HEK293 (cell line): ENCODE data around the gene ZNF555.

Experiments
- CTCF ChIA-PET: fragments of 350-600 bp; formaldehyde crosslinking; extraction: SDS; loops from one replicate; lab custom pipeline; 2021; ENCODE audit warnings: antibody characterized with exemption; lab: Yijun Ruan, JAX
- POLR2A ChIA-PET: fragments of 300-600 bp; formaldehyde crosslinking; extraction: SDS; loops from one replicate; lab custom pipeline; 2020; ENCODE audit warnings: antibody characterized with exemption, inconsistent platforms; lab: Yijun Ruan, JAX
- H3K27ac ChIP-seq: fragments of 200-500 bp; sonication (Bioruptor generic); 2 replicates; pipeline ENCODE4 v1.5.1; 2014; ENCODE audit warnings: low read depth, low read length, control low read depth, inconsistent platforms; ENCODE audit errors: extremely low read depth
- H3K36me3 ChIP-seq, 2 experiments: fragments of 200-500 bp in 1 of 2; sonication (Bioruptor generic) in 1 of 2; 1 replicate in 1 of 2; 2 replicates in 1 of 2; pipeline ENCODE4 v1.5.1; 2014 to 2017; ENCODE audit warnings: inconsistent platforms in 2 of 2, low read length in 2 of 2; ENCODE audit not compliant: control insufficient read depth in 2 of 2, insufficient read depth in 1 of 2
- H3K4me1 ChIP-seq: fragments of 200-500 bp; sonication (Bioruptor generic); 2 replicates; pipeline ENCODE4 v1.5.1; 2014; ENCODE audit warnings: mild to moderate bottlenecking, low read length, inconsistent platforms; ENCODE audit not compliant: control insufficient read depth, insufficient read depth
- H3K4me3 ChIP-seq: 2 replicates; pipeline ENCODE4 v1.5.1; 2011; ENCODE audit warnings: low read depth, mild to moderate bottlenecking, control low read depth, low read length, moderate library complexity
- H3K9me3 ChIP-seq: fragments of 200-500 bp; sonication (Bioruptor generic); 2 replicates; pipeline ENCODE4 v1.5.1; 2014; ENCODE audit warnings: low read depth, low read length, inconsistent platforms; ENCODE audit not compliant: control insufficient read depth, insufficient read depth
- GLIS2 ChIP-seq: fragments of 450-650 bp; formaldehyde crosslinking; IDR thresholded peaks from 2 replicates; pipeline ENCODE4 v1.5.1; 2016; ENCODE audit warnings: missing biosample characterization, missing genetic modification characterization
- SP7 ChIP-seq: fragments of 450-650 bp; formaldehyde crosslinking; IDR thresholded peaks from 2 replicates; pipeline ENCODE4 v1.5.1; 2016; ENCODE audit warnings: missing biosample characterization, missing genetic modification characterization
- TRIM28 ChIP-seq: IDR thresholded peaks from 2 replicates; pipeline ENCODE4 v1.6.1; 2011; ENCODE audit warnings: low read length, control low read depth, borderline replicate concordance
- WT1 ChIP-seq: fragments of 450-650 bp; formaldehyde crosslinking; IDR thresholded peaks from 2 replicates; pipeline ENCODE4 v1.5.1; 2016; ENCODE audit warnings: missing biosample characterization, missing genetic modification characterization
- YY1 ChIP-seq: fragments of 450-650 bp; formaldehyde crosslinking; IDR thresholded peaks from 2 replicates; pipeline ENCODE4 v1.5.1; 2018; ENCODE audit warnings: missing biosample characterization, missing genetic modification characterization
- ZBTB8A ChIP-seq: fragments of 450-650 bp; formaldehyde crosslinking; IDR thresholded peaks from 2 replicates; pipeline ENCODE4 v1.5.1; 2016; ENCODE audit warnings: missing biosample characterization, missing genetic modification characterization
- ZNF112 ChIP-seq: fragments of 450-650 bp; formaldehyde crosslinking; IDR thresholded peaks from 2 replicates; pipeline ENCODE4 v1.5.0; 2017; ENCODE audit warnings: missing biosample characterization, missing genetic modification characterization
- ZNF184 ChIP-seq: fragments of 450-650 bp; IDR thresholded peaks from 2 replicates; pipeline ENCODE4 v1.5.1; 2018; ENCODE audit warnings: missing biosample characterization, mild to moderate bottlenecking, missing genetic modification characterization
- ZNF19 ChIP-seq: fragments of 450-650 bp; formaldehyde crosslinking; IDR thresholded peaks from 2 replicates; pipeline ENCODE4; 2016; ENCODE audit warnings: missing biosample characterization, missing genetic modification characterization, low read depth
- ZNF335 ChIP-seq: fragments of 450-650 bp; formaldehyde crosslinking; conservative IDR thresholded peaks from 2 replicates; pipeline ENCODE4 v1.5.1; 2016; ENCODE audit warnings: missing biosample characterization, missing genetic modification characterization
- ZNF354C ChIP-seq: fragments of 450-650 bp; formaldehyde crosslinking; IDR thresholded peaks from 2 replicates; pipeline ENCODE4 v1.5.1; 2016; ENCODE audit warnings: missing biosample characterization, missing genetic modification characterization, low read depth, borderline replicate concordance
- ZNF404 ChIP-seq: fragments of 450-650 bp; formaldehyde crosslinking; IDR thresholded peaks from 2 replicates; pipeline ENCODE4 v1.5.1; 2017; ENCODE audit warnings: missing biosample characterization, missing genetic modification characterization
- ZNF416 ChIP-seq: fragments of 450-650 bp; formaldehyde crosslinking; IDR thresholded peaks from 2 replicates; pipeline ENCODE4 v1.5.1; 2016; ENCODE audit warnings: missing biosample characterization, missing genetic modification characterization
- ZNF514 ChIP-seq: fragments of 450-650 bp; formaldehyde crosslinking; IDR thresholded peaks from 2 replicates; pipeline ENCODE4 v1.5.1; 2016; ENCODE audit warnings: missing biosample characterization, missing genetic modification characterization
- ZNF626 ChIP-seq: fragments of 450-650 bp; sonication (Bioruptor Pico); formaldehyde crosslinking; IDR thresholded peaks from 2 replicates; pipeline ENCODE4 v1.5.1; 2018; ENCODE audit warnings: missing biosample characterization, missing genetic modification characterization, inconsistent platforms
- ZNF654 ChIP-seq: fragments of 450-650 bp; formaldehyde crosslinking; IDR thresholded peaks from 2 replicates; pipeline ENCODE4 v1.5.1; 2016; ENCODE audit warnings: low read depth, missing biosample characterization, missing genetic modification characterization
- ZNF660 ChIP-seq: fragments of 450-650 bp; IDR thresholded peaks from 2 replicates; pipeline ENCODE4 v1.5.1; 2018; ENCODE audit warnings: missing biosample characterization, mild to moderate bottlenecking, missing genetic modification characterization
- ZNF768 ChIP-seq: fragments of 450-650 bp; formaldehyde crosslinking; IDR thresholded peaks from 2 replicates; pipeline ENCODE4 v1.5.1; 2018; ENCODE audit warnings: missing biosample characterization, mild to moderate bottlenecking, missing genetic modification characterization
- ZNF830 ChIP-seq: fragments of 450-650 bp; IDR thresholded peaks from 2 replicates; pipeline ENCODE4 v1.5.0; 2018; ENCODE audit warnings: missing biosample characterization, missing genetic modification characterization, low read depth, mild to moderate bottlenecking, moderate library complexity
- ZNF843 ChIP-seq: fragments of 450-650 bp; formaldehyde crosslinking; IDR thresholded peaks from 2 replicates; pipeline ENCODE4 v1.5.1; 2016; ENCODE audit warnings: missing biosample characterization, missing genetic modification characterization
- ZSCAN30 ChIP-seq: fragments of 450-650 bp; IDR thresholded peaks from 2 replicates; pipeline ENCODE4 v1.5.1; 2018; ENCODE audit warnings: missing biosample characterization, mild to moderate bottlenecking, missing genetic modification characterization, moderate library complexity
- TF ChIP-seq, protein P1 (sequence below): fragments of 450-650 bp; formaldehyde crosslinking; optimal IDR thresholded peaks from 2 replicates; pipeline ENCODE3; 2016; ENCODE audit warnings: missing biosample characterization, mild to moderate bottlenecking, missing genetic modification characterization
- TF ChIP-seq, protein P2 (sequence below): fragments of 450-650 bp; formaldehyde crosslinking; IDR thresholded peaks from 2 replicates; pipeline ENCODE4 v1.5.1; 2017; ENCODE audit warnings: missing biosample characterization, mild to moderate bottlenecking, missing genetic modification characterization, moderate library complexity
- TF ChIP-seq, protein P3 (sequence below): fragments of 450-650 bp; formaldehyde crosslinking; IDR thresholded peaks from 2 replicates; pipeline ENCODE4 v1.5.1; 2016; ENCODE audit warnings: missing biosample characterization, missing genetic modification characterization
- TF ChIP-seq, protein P4 (sequence below): fragments of 450-650 bp; formaldehyde crosslinking; IDR thresholded peaks from 2 replicates; pipeline ENCODE4 v1.5.1; 2017; ENCODE audit warnings: missing biosample characterization, missing genetic modification characterization
- TF ChIP-seq, protein P5 (sequence below): fragments of 450-650 bp; formaldehyde crosslinking; IDR thresholded peaks from 2 replicates; pipeline ENCODE4 v1.5.1; 2016; ENCODE audit warnings: missing biosample characterization, missing genetic modification characterization
- TF ChIP-seq, protein P6 (sequence below): fragments of 450-650 bp; formaldehyde crosslinking; IDR thresholded peaks from 2 replicates; pipeline ENCODE4 v1.5.1; 2016; ENCODE audit warnings: missing biosample characterization, missing genetic modification characterization

ZNF555 gene

DNA sequence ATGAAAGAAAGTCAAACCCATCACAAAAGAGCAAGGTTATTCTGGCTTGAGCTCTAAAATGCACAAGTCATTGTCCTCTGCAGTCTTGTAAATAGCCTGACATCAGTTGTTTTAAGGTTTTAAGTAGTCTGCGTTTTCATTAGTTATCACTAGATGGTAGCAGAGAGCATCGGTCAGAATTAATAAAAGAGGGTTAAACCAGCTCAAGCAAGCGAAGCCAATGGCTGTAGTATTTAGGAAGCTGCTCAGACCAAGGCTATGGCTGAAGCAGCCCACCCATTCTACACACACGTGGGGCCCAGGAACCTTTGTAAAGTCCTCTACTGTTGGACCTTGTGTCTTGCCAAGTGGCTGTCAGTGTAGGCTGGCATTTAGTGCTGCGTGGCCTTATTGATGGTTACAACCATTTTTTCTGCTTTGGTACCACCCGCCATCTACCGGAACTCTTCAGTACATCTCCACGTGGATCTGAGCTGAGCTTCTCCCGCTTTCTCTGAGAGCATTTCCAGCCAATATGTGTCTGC is 46.2 kb downstream of the ZNF555 start:
- POLR2A ChIA-PET, result interaction anchor here (1.2 kb wide), 2 partner anchors 13 to 63 kb away, joined by 7 to 9 read pairs; partner anchors contain the start of gene ZNF57
- no peaks in the 10 kb centered on the region for H3K9me3 ChIP-seq
- TF ChIP-seq YY1 (peak; percentile 37; the same call in 1 of the 2 replicates), ZNF514 (no peak), ZNF626 (tag by site-specific recombination) (no peak), ZNF335 (tag by site-specific recombination) (no peak), ZBTB8A (tag by site-specific recombination) (no peak), ZNF416 (tag by site-specific recombination) (no peak), ZNF660 (peak; percentile 52; the same call in 1 of the 2 replicates), ZNF19 (tag by site-specific recombination) (no peak), ZNF354C (tag by site-specific recombination) (no peak), ZNF112 (tag by site-specific recombination) (no peak), TRIM28 (0 out of 2 replicates have a peak, but pooled peaks have one; percentile 22), ZNF768 (tag by site-specific recombination) (no peak), ZSCAN30 (tag by site-specific recombination) (no peak), ZNF654 (tag by site-specific recombination) (peak; percentile 74), SP7 (tag by site-specific recombination) (no peak), ZNF843 (tag by site-specific recombination) (no peak), GLIS2 (tag by site-specific recombination) (no peak), ZNF830 (tag by site-specific recombination) (no peak), ZNF404 (tag by site-specific recombination) (no peak), ZNF184 (tag by site-specific recombination) (no peak), WT1 (no peak)
- TF ChIP-seq, protein P1, sequence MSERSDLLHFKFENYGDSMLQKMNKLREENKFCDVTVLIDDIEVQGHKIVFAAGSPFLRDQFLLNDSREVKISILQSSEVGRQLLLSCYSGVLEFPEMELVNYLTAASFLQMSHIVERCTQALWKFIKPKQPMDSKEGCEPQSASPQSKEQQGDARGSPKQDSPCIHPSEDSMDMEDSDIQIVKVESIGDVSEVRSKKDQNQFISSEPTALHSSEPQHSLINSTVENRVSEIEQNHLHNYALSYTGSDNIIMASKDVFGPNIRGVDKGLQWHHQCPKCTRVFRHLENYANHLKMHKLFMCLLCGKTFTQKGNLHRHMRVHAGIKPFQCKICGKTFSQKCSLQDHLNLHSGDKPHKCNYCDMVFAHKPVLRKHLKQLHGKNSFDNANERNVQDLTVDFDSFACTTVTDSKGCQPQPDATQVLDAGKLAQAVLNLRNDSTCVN (tag by site-specific recombination), result no peak
- TF ChIP-seq, protein P2, sequence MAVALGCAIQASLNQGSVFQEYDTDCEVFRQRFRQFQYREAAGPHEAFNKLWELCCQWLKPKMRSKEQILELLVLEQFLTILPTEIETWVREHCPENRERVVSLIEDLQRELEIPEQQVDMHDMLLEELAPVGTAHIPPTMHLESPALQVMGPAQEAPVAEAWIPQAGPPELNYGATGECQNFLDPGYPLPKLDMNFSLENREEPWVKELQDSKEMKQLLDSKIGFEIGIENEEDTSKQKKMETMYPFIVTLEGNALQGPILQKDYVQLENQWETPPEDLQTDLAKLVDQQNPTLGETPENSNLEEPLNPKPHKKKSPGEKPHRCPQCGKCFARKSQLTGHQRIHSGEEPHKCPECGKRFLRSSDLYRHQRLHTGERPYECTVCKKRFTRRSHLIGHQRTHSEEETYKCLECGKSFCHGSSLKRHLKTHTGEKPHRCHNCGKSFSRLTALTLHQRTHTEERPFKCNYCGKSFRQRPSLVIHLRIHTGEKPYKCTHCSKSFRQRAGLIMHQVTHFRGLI, result no peak
- TF ChIP-seq, protein P3, sequence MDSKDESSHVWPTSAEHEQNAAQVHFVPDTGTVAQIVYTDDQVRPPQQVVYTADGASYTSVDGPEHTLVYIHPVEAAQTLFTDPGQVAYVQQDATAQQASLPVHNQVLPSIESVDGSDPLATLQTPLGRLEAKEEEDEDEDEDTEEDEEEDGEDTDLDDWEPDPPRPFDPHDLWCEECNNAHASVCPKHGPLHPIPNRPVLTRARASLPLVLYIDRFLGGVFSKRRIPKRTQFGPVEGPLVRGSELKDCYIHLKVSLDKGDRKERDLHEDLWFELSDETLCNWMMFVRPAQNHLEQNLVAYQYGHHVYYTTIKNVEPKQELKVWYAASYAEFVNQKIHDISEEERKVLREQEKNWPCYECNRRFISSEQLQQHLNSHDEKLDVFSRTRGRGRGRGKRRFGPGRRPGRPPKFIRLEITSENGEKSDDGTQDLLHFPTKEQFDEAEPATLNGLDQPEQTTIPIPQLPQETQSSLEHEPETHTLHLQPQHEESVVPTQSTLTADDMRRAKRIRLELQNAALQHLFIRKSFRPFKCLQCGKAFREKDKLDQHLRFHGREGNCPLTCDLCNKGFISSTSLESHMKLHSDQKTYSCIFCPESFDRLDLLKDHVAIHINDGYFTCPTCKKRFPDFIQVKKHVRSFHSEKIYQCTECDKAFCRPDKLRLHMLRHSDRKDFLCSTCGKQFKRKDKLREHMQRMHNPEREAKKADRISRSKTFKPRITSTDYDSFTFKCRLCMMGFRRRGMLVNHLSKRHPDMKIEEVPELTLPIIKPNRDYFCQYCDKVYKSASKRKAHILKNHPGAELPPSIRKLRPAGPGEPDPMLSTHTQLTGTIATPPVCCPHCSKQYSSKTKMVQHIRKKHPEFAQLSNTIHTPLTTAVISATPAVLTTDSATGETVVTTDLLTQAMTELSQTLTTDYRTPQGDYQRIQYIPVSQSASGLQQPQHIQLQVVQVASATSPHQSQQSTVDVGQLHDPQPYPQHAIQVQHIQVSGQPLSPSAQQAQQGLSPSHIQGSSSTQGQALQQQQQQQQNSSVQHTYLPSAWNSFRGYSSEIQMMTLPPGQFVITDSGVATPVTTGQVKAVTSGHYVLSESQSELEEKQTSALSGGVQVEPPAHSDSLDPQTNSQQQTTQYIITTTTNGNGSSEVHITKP (tag by site-specific recombination), result peak; percentile 93
- TF ChIP-seq, protein P4, sequence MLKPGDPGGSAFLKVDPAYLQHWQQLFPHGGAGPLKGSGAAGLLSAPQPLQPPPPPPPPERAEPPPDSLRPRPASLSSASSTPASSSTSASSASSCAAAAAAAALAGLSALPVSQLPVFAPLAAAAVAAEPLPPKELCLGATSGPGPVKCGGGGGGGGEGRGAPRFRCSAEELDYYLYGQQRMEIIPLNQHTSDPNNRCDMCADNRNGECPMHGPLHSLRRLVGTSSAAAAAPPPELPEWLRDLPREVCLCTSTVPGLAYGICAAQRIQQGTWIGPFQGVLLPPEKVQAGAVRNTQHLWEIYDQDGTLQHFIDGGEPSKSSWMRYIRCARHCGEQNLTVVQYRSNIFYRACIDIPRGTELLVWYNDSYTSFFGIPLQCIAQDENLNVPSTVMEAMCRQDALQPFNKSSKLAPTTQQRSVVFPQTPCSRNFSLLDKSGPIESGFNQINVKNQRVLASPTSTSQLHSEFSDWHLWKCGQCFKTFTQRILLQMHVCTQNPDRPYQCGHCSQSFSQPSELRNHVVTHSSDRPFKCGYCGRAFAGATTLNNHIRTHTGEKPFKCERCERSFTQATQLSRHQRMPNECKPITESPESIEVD (tag by site-specific recombination), result no peak
- TF ChIP-seq, protein P5, sequence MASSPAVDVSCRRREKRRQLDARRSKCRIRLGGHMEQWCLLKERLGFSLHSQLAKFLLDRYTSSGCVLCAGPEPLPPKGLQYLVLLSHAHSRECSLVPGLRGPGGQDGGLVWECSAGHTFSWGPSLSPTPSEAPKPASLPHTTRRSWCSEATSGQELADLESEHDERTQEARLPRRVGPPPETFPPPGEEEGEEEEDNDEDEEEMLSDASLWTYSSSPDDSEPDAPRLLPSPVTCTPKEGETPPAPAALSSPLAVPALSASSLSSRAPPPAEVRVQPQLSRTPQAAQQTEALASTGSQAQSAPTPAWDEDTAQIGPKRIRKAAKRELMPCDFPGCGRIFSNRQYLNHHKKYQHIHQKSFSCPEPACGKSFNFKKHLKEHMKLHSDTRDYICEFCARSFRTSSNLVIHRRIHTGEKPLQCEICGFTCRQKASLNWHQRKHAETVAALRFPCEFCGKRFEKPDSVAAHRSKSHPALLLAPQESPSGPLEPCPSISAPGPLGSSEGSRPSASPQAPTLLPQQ (tag by site-specific recombination), result 0 out of 2 replicates have a peak, but pooled peaks have one; percentile 16
- TF ChIP-seq, protein P6, sequence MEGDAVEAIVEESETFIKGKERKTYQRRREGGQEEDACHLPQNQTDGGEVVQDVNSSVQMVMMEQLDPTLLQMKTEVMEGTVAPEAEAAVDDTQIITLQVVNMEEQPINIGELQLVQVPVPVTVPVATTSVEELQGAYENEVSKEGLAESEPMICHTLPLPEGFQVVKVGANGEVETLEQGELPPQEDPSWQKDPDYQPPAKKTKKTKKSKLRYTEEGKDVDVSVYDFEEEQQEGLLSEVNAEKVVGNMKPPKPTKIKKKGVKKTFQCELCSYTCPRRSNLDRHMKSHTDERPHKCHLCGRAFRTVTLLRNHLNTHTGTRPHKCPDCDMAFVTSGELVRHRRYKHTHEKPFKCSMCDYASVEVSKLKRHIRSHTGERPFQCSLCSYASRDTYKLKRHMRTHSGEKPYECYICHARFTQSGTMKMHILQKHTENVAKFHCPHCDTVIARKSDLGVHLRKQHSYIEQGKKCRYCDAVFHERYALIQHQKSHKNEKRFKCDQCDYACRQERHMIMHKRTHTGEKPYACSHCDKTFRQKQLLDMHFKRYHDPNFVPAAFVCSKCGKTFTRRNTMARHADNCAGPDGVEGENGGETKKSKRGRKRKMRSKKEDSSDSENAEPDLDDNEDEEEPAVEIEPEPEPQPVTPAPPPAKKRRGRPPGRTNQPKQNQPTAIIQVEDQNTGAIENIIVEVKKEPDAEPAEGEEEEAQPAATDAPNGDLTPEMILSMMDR, result peak; percentile 46; the same call in 1 of the 2 replicates
- no peaks in the 10 kb centered on the region for H3K36me3 ChIP-seq
- H3K27ac ChIP-seq, result no peak overlapping the region
- CTCF ChIA-PET, result interaction anchor here (0.6 to 2.7 kb wide), 27 partner anchors 8 to 388 kb away, joined by 3 to 13 read pairs (median 3); partner anchors contain the start of genes ZNF556, ZNF57 and ZNF77
- no peaks in the 10 kb centered on the region for H3K4me1 ChIP-seq
- no peak overlapping the region for H3K4me3 ChIP-seq
